Right lobe of liver (tissue), 4 donors: Measurements from ENCODE around the gene KRTAP2-1.

Source experiments
- POLR2A ChIP-seq: fragments of 450-650 bp; IDR thresholded peaks from one replicate; pipeline ENCODE4 v1.6.1; 2017; ENCODE audit warnings: antibody characterized with exemption, mild to moderate bottlenecking
- TF ChIP-seq, protein P1 (sequence below), 4 donors: fragments of 200-600 bp in 3 of 4; fragments of 450-650 bp in 1 of 4; IDR thresholded peaks; one replicate each; pipeline versions ENCODE4 v1.5.1 to v1.8.0; 2016 to 2022; ENCODE audit warnings: antibody characterized with exemption in 4 of 4, mild to moderate bottlenecking in 2 of 4
- donor health status: DM: no; HTN: no; CAD: no.
- donor health status: DM: no; HTN: no; CAD: no.
- donor health status: DM: no; HTN: yes; CAD: no.

DNA sequence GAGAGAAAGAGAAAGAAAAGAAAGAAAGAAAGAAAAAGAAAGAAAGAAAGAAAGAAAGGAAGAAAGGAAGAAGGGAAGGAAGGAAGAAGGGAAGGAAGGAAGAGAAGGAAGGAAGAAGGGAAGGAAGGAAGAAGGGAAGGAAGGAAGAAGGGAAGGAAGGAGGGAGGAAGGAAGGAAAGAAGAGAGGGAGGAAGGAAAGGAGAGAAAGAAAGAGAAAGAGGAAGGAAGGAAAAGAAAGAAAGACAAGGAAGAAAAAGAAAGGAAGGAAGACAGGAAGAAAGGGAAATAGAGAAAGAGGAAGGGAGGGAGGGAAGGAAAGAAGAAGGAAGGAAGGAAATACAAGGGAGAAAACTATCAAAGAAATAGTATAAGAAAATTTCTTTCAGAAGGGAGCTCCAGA lies 29.7 kb upstream of the KRTAP2-1 start:
- TF ChIP-seq, protein P1, sequence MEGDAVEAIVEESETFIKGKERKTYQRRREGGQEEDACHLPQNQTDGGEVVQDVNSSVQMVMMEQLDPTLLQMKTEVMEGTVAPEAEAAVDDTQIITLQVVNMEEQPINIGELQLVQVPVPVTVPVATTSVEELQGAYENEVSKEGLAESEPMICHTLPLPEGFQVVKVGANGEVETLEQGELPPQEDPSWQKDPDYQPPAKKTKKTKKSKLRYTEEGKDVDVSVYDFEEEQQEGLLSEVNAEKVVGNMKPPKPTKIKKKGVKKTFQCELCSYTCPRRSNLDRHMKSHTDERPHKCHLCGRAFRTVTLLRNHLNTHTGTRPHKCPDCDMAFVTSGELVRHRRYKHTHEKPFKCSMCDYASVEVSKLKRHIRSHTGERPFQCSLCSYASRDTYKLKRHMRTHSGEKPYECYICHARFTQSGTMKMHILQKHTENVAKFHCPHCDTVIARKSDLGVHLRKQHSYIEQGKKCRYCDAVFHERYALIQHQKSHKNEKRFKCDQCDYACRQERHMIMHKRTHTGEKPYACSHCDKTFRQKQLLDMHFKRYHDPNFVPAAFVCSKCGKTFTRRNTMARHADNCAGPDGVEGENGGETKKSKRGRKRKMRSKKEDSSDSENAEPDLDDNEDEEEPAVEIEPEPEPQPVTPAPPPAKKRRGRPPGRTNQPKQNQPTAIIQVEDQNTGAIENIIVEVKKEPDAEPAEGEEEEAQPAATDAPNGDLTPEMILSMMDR (IDR thresholded peaks at IDR 0.05): no peak
- TF ChIP-seq POLR2A: no peak
